A673 (cell line): ENCODE data around the gene NIT1. TPM values are rescaled to one million over a fixed set of nuclear protein-coding genes. Genes with fewer than 3 reads are reported as not detected.

Experiments used
- BruUV-seq: library from RNA; stranded (reverse); fragments of 400-500 nt; replicated peaks from 2 replicates; lab custom pipeline; 2021; lab: Mats Ljungman, UMichigan
- CTCF ChIA-PET: fragments of 300-600 bp; sonication (Branson Sonifier 250); formaldehyde crosslinking; loops from one replicate; lab custom pipeline; 2022; ENCODE audit warnings: antibody characterized with exemption; lab: Charles Lee
- POLR2A ChIA-PET: fragments of 300-600 bp; sonication (Branson Sonifier 250); formaldehyde crosslinking; loops from one replicate; lab custom pipeline; 2022; ENCODE audit warnings: antibody characterized with exemption; ENCODE audit not compliant: low non-redundant PET; lab: Charles Lee
- DNase-seq: peaks from one replicate; pipeline ENCODE4 v3.0.0-alpha.2; 2015; ENCODE audit warnings: low spot score
- H3K27ac ChIP-seq: fragments of 200-600 bp; sonication (generic); 2 replicates; pipeline ENCODE4 v1.5.1; 2016; ENCODE audit warnings: mixed run types, low read depth, mild to moderate bottlenecking, mixed read lengths, antibody characterized with exemption, low read length; ENCODE audit not compliant: poor library complexity, severe bottlenecking
- H3K27me3 ChIP-seq: fragments of 200-600 bp; sonication (generic); replicated peaks from 2 replicates; pipeline ENCODE4 v1.6.1; 2017; ENCODE audit warnings: mixed run types, low read depth, mild to moderate bottlenecking, mixed read lengths, antibody characterized with exemption, low read length; ENCODE audit not compliant: insufficient read depth, poor library complexity
- H3K36me3 ChIP-seq: fragments of 200-600 bp; sonication (generic); 2 replicates; pipeline ENCODE4 v1.6.1; 2016; ENCODE audit warnings: mixed run types, mild to moderate bottlenecking, mixed read lengths, antibody characterized with exemption, low read length; ENCODE audit not compliant: insufficient read depth, poor library complexity, severe bottlenecking
- H3K4me1 ChIP-seq: fragments of 200-600 bp; sonication (generic); 2 replicates; pipeline ENCODE4 v1.6.1; 2017; ENCODE audit warnings: mixed run types, mild to moderate bottlenecking, mixed read lengths, antibody characterized with exemption, low read length; ENCODE audit not compliant: insufficient read depth, poor library complexity, severe bottlenecking
- H3K4me3 ChIP-seq: fragments of 200-600 bp; sonication (generic); 2 replicates; pipeline ENCODE4 v1.5.1; 2016; ENCODE audit warnings: low read depth, mixed run types, mild to moderate bottlenecking, mixed read lengths, low read length; ENCODE audit not compliant: poor library complexity, severe bottlenecking
- H3K9me3 ChIP-seq: fragments of 200-600 bp; sonication (generic); 2 replicates; pipeline ENCODE4 v1.6.1; 2016; ENCODE audit warnings: mixed run types, low read depth, mild to moderate bottlenecking, mixed read lengths, antibody characterized with exemption, low read length; ENCODE audit not compliant: poor library complexity, severe bottlenecking
- EZH2 ChIP-seq: fragments of 200-600 bp; sonication (generic); IDR thresholded peaks from 2 replicates; pipeline ENCODE4 v1.6.1; 2017; ENCODE audit warnings: borderline replicate concordance, low read depth, mild to moderate bottlenecking, mixed read lengths, antibody characterized with exemption, low read length; ENCODE audit not compliant: poor library complexity, severe bottlenecking
- intact Hi-C: fragments of 100-400 bp; cut with micrococcal nuclease; formaldehyde crosslinking; loops from one replicate; pipeline ENCODE4 v1.10.0; 2022; ENCODE audit not compliant: unreplicated experiment
- total RNA-seq: library from RNA; stranded (reverse); gene quantifications from 2 replicates; pipeline ENCODE4 v1.2.3, GENCODE V29; 2021
- TF ChIP-seq, protein P1 (sequence below): fragments of 300-800, 200-600 bp; sonication (generic); conservative IDR thresholded peaks from 2 replicates; pipeline ENCODE4 v1.5.1; 2017; ENCODE audit warnings: low read depth, mild to moderate bottlenecking, antibody characterized with exemption, low read length, moderate library complexity, mixed read lengths

Gene NIT1
- total RNA-seq, 1 experiment from 2014 or later: 29.3 TPM

DNA sequence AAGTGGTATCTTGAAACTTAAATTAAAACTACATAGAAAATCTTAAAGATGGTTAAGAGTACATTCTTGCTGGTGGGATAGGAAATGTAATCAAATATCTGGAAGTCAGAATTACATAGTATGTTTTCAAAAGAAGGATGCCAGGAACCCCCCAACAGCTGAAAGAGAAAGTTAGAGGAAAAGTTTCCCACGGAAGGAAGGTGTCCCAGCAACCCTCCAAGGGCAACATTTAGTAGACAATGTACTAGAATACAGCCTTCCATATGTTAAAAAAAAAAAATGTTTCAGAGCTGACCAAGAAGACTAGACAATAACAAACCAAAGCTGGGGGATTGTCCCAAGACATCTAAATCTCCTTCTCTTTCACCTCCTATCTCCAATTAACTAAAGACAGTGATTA is 12.4 kb downstream of the NIT1 start:
- DNase-seq: no peak
- Histone ChIP-seq H3K9me3 (no peaks in the 10 kb centered on the region), H3K27ac (no peak overlapping the region), H3K4me1 (peaks cover 15% of the 10 kb centered on the region), H3K4me3 (no peak overlapping the region), H3K27me3 (no peaks in the 10 kb centered on the region), H3K36me3 (peaks cover 45% of the 10 kb centered on the region)
- no TSS peak for BruUV-seq
- POLR2A ChIA-PET: no interaction called here
- CTCF ChIA-PET: no interaction called here
- intact Hi-C loops: no loop called here
- no peak for TF ChIP-seq EZH2
- TF ChIP-seq, protein P1, sequence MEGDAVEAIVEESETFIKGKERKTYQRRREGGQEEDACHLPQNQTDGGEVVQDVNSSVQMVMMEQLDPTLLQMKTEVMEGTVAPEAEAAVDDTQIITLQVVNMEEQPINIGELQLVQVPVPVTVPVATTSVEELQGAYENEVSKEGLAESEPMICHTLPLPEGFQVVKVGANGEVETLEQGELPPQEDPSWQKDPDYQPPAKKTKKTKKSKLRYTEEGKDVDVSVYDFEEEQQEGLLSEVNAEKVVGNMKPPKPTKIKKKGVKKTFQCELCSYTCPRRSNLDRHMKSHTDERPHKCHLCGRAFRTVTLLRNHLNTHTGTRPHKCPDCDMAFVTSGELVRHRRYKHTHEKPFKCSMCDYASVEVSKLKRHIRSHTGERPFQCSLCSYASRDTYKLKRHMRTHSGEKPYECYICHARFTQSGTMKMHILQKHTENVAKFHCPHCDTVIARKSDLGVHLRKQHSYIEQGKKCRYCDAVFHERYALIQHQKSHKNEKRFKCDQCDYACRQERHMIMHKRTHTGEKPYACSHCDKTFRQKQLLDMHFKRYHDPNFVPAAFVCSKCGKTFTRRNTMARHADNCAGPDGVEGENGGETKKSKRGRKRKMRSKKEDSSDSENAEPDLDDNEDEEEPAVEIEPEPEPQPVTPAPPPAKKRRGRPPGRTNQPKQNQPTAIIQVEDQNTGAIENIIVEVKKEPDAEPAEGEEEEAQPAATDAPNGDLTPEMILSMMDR: no peak

DNA sequence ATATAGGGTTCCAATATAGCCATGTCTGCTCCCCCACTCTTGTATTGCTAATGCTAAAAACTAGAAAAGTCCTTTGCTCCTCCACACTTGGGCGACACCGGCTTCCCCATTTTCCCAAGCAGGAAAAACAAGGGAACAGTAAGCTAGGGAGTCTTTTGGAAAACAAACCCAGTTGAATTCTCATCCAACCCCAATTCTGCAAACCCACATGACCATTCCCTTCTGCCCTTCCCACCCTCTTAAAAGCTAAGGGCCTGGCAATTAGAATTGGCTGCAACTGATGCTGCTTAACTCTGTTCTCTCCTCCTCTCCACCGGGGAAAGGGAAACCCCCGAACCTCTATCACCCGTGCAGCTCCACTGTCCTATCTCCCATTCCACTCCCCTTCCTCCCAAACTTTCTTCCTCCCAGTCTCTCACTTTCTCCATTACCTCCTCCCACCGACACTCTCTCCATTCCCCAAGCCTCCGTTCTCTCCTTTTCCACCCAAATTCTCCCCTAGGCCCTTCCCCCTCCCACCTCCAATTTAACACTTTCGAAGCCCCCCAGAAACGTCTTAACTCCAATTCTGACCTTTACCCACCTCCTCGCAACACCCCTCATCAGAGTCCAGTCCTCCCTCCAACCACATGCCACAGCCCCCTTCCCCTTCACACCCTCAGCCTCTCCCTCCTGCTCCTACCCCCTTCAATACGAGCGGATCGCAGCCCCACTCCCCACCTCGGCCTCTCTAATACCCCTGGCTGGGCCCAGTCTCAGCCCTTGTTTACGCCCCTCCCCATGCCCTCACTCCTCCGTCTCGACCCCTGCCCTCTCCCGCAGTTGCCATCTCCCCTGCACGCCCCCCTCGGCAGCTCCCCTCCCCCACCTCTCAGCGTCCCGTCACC is 13.9 kb downstream of the NIT1 start:
- ChIA-PET CTCF (interaction anchor here (0.5 to 1.1 kb wide), 2 partner anchors 16 to 32 kb away, joined by 3 read pairs; no protein-coding TSS in a partner anchor), POLR2A (interaction anchor here (0.5 to 0.7 kb wide), 2 partner anchors 34 to 38 kb away, joined by 5 to 8 read pairs; partner anchors contain the start of gene PPOX)

More for the DNA sequence above, 13.9 kb downstream of the NIT1 start:
- H3K4me1 ChIP-seq: peaks cover 15% of the 10 kb centered on the region
- H3K9me3 ChIP-seq: no peaks in the 10 kb centered on the region
- peak overlapping the region; percentile 98 for H3K4me3 ChIP-seq
- DNase-seq: peak; percentile 15
- TF ChIP-seq, protein P1: no peak
- TF ChIP-seq EZH2: no peak
- H3K36me3 ChIP-seq: peaks cover 37% of the 10 kb centered on the region
- peak overlapping the region; percentile 97 for H3K27ac ChIP-seq
- H3K27me3 ChIP-seq: no peaks in the 10 kb centered on the region
- BruUV-seq: no TSS peak
- intact Hi-C loops: loop anchor here (2.0 kb wide), 2 partner anchors 21 to 87 kb away; partner anchors contain the start of genes UFC1 and USF1
